Type B pancreatic cell (in vitro differentiated cells): ENCODE measurements around the gene ALCAM. TPM values are rescaled to one million over a fixed set of nuclear protein-coding genes. Genes with fewer than 3 reads are reported as not detected.
A peak's percentile ranks its signal among the peaks of the same experiment; 100 is the strongest.
"Not testable (repeated sequence)": the region's sequence is repeated elsewhere in the genome, so short reads cannot be mapped to it uniquely, and the experiment has no call there.

ENCODE experiments used
- DNase-seq: peaks from one replicate; pipeline ENCODE4 v3.0.0; 2021; ENCODE audit warnings: mixed read lengths; ENCODE audit not compliant: unreplicated experiment; ENCODE audit errors: extremely low spot score
- H3K27ac Mint-ChIP-seq: 2 replicates; pipeline ENCODE4 v1.8.0; 2021; ENCODE audit warnings: mild to moderate bottlenecking, mixed read lengths
- H3K27me3 Mint-ChIP-seq: 2 replicates; pipeline ENCODE4 v1.8.0; 2021; ENCODE audit warnings: mixed read lengths
- H3K36me3 Mint-ChIP-seq: 2 replicates; pipeline ENCODE4 v1.8.0; 2021; ENCODE audit warnings: mixed read lengths
- H3K4me1 Mint-ChIP-seq: one replicate; pipeline ENCODE4 v1.8.0; 2021; ENCODE audit warnings: mixed read lengths; ENCODE audit not compliant: unreplicated experiment
- H3K4me3 Mint-ChIP-seq: 2 replicates; pipeline ENCODE4 v1.8.0; 2021; ENCODE audit warnings: mild to moderate bottlenecking, mixed read lengths
- H3K9me3 Mint-ChIP-seq: 2 replicates; pipeline ENCODE4 v1.8.0; 2021; ENCODE audit warnings: mixed read lengths
- CTCF ChIP-seq: fragments of 200-600 bp; sonication (generic); conservative IDR thresholded peaks from 2 replicates; pipeline ENCODE4 v1.5.0; 2021; ENCODE audit warnings: antibody characterized with exemption, mild to moderate bottlenecking
- total RNA-seq: library from RNA; stranded (reverse); gene quantifications from 2 replicates; pipeline ENCODE4 v1.2.1, GENCODE V29; 2021; ENCODE audit warnings: low replicate concordance

ALCAM gene
- total RNA-seq, 1 donor from 2014 or later: 101 TPM

- Mint-ChIP-seq H3K27me3 (no peaks in the 10 kb centered on the region), H3K27ac (no peak overlapping the region), H3K9me3 (peaks cover 7% of the 10 kb centered on the region), H3K4me3 (no peak overlapping the region), H3K4me1 (no peaks in the 10 kb centered on the region), H3K36me3 (no peaks in the 10 kb centered on the region)
- no peak for TF ChIP-seq CTCF
- DNase-seq: no peak
Measured at GRCh38 chr3:105593315-105593714, 226.6 kb downstream of the ALCAM start.

- peaks cover 7% of the 10 kb centered on the region for H3K9me3 Mint-ChIP-seq
- no peaks in the 10 kb centered on the region for H3K36me3 Mint-ChIP-seq
- no peak for TF ChIP-seq CTCF
- H3K27ac Mint-ChIP-seq: no peak overlapping the region
- no peak for DNase-seq
- H3K4me1 Mint-ChIP-seq: no peaks in the 10 kb centered on the region
- no peak overlapping the region for H3K4me3 Mint-ChIP-seq
- H3K27me3 Mint-ChIP-seq: no peaks in the 10 kb centered on the region
Measured at GRCh38 chr3:105594219-105594618, 227.5 kb downstream of the ALCAM start.

GRCh38 chr3:105598042-105598796, 231.5 kb downstream of the ALCAM start:
- Mint-ChIP-seq H3K4me3 (no peak overlapping the region), H3K27ac (peak overlapping the region; percentile 80), H3K9me3 (peaks cover 7% of the 10 kb centered on the region), H3K4me1 (no peaks in the 10 kb centered on the region), H3K36me3 (peaks cover 5% of the 10 kb centered on the region), H3K27me3 (no peaks in the 10 kb centered on the region)
- no peak for DNase-seq
- TF ChIP-seq CTCF: no peak

- no peak for TF ChIP-seq CTCF
- Mint-ChIP-seq H3K27ac (no peak overlapping the region), H3K9me3 (peaks cover 7% of the 10 kb centered on the region), H3K4me3 (no peak overlapping the region), H3K36me3 (peaks cover 5% of the 10 kb centered on the region), H3K27me3 (no peaks in the 10 kb centered on the region), H3K4me1 (no peaks in the 10 kb centered on the region)
- DNase-seq: no peak
Measured at GRCh38 chr3:105599350-105599749, 232.6 kb downstream of the ALCAM start.

GRCh38 chr3:105601756-105602155, 235.0 kb downstream of the ALCAM start:
- not testable (repeated sequence) for H3K4me3 Mint-ChIP-seq, H3K36me3 Mint-ChIP-seq, H3K4me1 Mint-ChIP-seq, DNase-seq, H3K9me3 Mint-ChIP-seq, H3K27me3 Mint-ChIP-seq, H3K27ac Mint-ChIP-seq

GRCh38 chr3:105602286-105602685, 235.6 kb downstream of the ALCAM start:
- not testable (repeated sequence) for H3K9me3 Mint-ChIP-seq, H3K27me3 Mint-ChIP-seq, H3K27ac Mint-ChIP-seq, DNase-seq, H3K36me3 Mint-ChIP-seq, H3K4me3 Mint-ChIP-seq, H3K4me1 Mint-ChIP-seq

GRCh38 chr3:105603516-105603915, 236.8 kb downstream of the ALCAM start:
- DNase-seq, H3K27ac Mint-ChIP-seq: not testable (repeated sequence)

More at GRCh38 chr3:105603516-105603915, 236.8 kb downstream of the ALCAM start:
- not testable (repeated sequence) for H3K36me3 Mint-ChIP-seq, H3K9me3 Mint-ChIP-seq, H3K4me1 Mint-ChIP-seq, H3K27me3 Mint-ChIP-seq, H3K4me3 Mint-ChIP-seq
